GM10847 (cell line): Measurements from ENCODE around the gene THSD4.

Experiments used
- POLR2A ChIP-seq: IDR thresholded peaks from 2 replicates; pipeline ENCODE4 v1.6.1; 2011; ENCODE audit not compliant: insufficient read length; ENCODE audit errors: extremely low read depth

THSD4 gene

GRCh38 chr15:71274448-71274798 lies 159.2 kb downstream of the THSD4 start:
- TF ChIP-seq POLR2A, result no peak

- TF ChIP-seq POLR2A, result no peak
Observed at GRCh38 chr15:71275098-71275497, 159.8 kb downstream of the THSD4 start.

GRCh38 chr15:71275566-71276335 lies 160.5 kb downstream of the THSD4 start:
- TF ChIP-seq POLR2A, result no peak

- no peak for TF ChIP-seq POLR2A
Observed at GRCh38 chr15:71276336-71276665, 161.0 kb downstream of the THSD4 start.

- no peak for TF ChIP-seq POLR2A
Observed at GRCh38 chr15:71278989-71279756, 163.9 kb downstream of the THSD4 start.

- no peak for TF ChIP-seq POLR2A
Observed at GRCh38 chr15:71279757-71280141, 164.5 kb downstream of the THSD4 start.

- no peak for TF ChIP-seq POLR2A
Observed at GRCh38 chr15:71280206-71280605, 164.9 kb downstream of the THSD4 start.

GRCh38 chr15:71281256-71281655 lies 166.0 kb downstream of the THSD4 start:
- no peak for TF ChIP-seq POLR2A

GRCh38 chr15:71282076-71282475 lies 166.8 kb downstream of the THSD4 start:
- no peak for TF ChIP-seq POLR2A

- TF ChIP-seq POLR2A, result no peak
Observed at GRCh38 chr15:71288348-71288955, 173.2 kb downstream of the THSD4 start.

GRCh38 chr15:71290002-71290401 lies 174.7 kb downstream of the THSD4 start:
- no peak for TF ChIP-seq POLR2A

GRCh38 chr15:71290881-71291635 lies 175.8 kb downstream of the THSD4 start:
- no peak for TF ChIP-seq POLR2A

GRCh38 chr15:71291723-71292122 lies 176.5 kb downstream of the THSD4 start:
- TF ChIP-seq POLR2A, result no peak

GRCh38 chr15:71293723-71294122 lies 178.5 kb downstream of the THSD4 start:
- TF ChIP-seq POLR2A, result no peak

- no peak for TF ChIP-seq POLR2A
Observed at GRCh38 chr15:71294251-71294910, 179.1 kb downstream of the THSD4 start.
